ENCODE measurements around the gene SEPTIN10. TPM values are rescaled to one million over a fixed set of nuclear protein-coding genes. Genes with fewer than 3 reads are reported as not detected.

Gene SEPTIN10
- total and polyA plus RNA-seq, 2 of the 8 experiments (the other 6 are each of a cell fraction or from before 2014, with no cell fraction given) = 23.7 to 101 TPM

DNA sequence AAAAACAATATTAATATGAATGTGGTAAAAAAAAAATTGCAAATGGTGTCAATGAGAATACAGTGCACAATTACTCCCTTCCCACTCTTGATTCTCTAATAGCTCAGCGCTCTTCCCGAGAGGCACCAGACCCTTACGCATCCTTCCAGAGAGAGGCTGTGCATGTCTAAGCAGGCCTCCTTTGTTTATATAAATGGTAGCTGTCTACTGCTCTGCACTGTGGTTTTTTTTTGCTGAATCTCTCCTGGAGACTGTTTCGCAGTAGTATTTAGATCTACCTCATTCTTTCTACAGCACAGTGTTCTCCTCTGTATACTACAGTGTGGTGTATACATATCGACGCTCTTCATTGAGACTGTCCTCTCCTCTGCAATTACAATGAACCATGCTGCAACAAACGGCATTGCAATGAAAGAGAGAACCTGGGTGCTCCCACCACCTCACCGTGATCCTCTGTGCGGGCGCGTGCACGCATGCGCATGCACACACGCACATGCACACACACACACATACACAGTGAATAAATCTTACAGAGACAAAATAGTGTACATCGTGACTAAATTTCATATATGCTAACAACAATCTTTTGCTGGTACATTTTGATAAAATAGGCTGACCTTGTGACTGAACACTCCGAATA lies 19.4 kb downstream of the SEPTIN10 start:
- Histone ChIP-seq H3K14ac (ENCODE audit: insufficient read length) (no peak overlapping the region), H3K4ac (replicated peaks; ENCODE audit: insufficient read length, low read depth, low read length) (no peak overlapping the region), H4K20me1 (replicated peaks in 1 of 2; ENCODE audit: control insufficient read depth in 1 of 2, insufficient read depth in 2 of 2, low read length in 2 of 2) (peaks cover 4% of the 10 kb centered on the region in 2 experiments), H3K79me2 (ENCODE audit: control insufficient read depth in 1 of 2, insufficient read depth in 2 of 2, low read length in 2 of 2) (peaks cover 0 to 49% of the 10 kb centered on the region in 2 experiments; a peak in 3 of 4 replicates), H2BK20ac (ENCODE audit: low read length) (no peak overlapping the region), H3K56ac (replicated peaks; ENCODE audit: insufficient read length, low read depth, low read length) (no peak overlapping the region), H3K4me1 (replicated peaks in 1 of 4; ENCODE audit: control insufficient read depth in 3 of 4, insufficient read depth in 4 of 4, low read length in 3 of 4) (no peaks in the 10 kb centered on the region), H4K91ac (replicated peaks; ENCODE audit: insufficient read length, low read length) (no peak overlapping the region), H3K9me3 (ENCODE audit: insufficient read depth in 2 of 2, low read depth in 1 of 2, low read length in 1 of 2) (no peaks in the 10 kb centered on the region), H3K18ac (ENCODE audit: extremely low read depth, low read length) (no peak overlapping the region), H2BK5ac (ENCODE audit: low read depth, low read length) (no peak overlapping the region), H4K8ac (ENCODE audit: extremely low read depth, insufficient read depth, low read length) (no peak overlapping the region), H3K4me2 (ENCODE audit: insufficient read depth in 1 of 2, low read depth in 2 of 2, low read length in 2 of 2) (no peak overlapping the region), H2BK120ac (replicated peaks; ENCODE audit: low read depth, low read length) (no peak overlapping the region), H3K36me3 (ENCODE audit: control insufficient read depth in 2 of 4, insufficient read depth in 4 of 4, low read length in 3 of 4) (no peaks in the 10 kb centered on the region; a peak in 1 of 8 replicates), H3K27me3 (replicated peaks in 1 of 4; ENCODE audit: control insufficient read depth in 3 of 4, extremely low read depth in 1 of 4, insufficient read depth in 3 of 4, low read length in 3 of 4) (no peaks in the 10 kb centered on the region), H3K23ac (ENCODE audit: insufficient read length) (no peak overlapping the region), H2AK5ac (ENCODE audit: low read depth, low read length) (no peak overlapping the region), H3K79me1 (ENCODE audit: low read depth, low read length) (peaks cover 5% of the 10 kb centered on the region; the same call in 1 of the 2 replicates), H2AFZ (ENCODE audit: low read length) (no peak overlapping the region), H3K27ac (ENCODE audit: low read depth, low read length) (no peak overlapping the region), H2BK15ac (ENCODE audit: low read length) (no peak overlapping the region), H3K4me3 (ENCODE audit: extremely low read depth in 1 of 4, insufficient read depth in 2 of 4, low read depth in 3 of 4, low read length in 4 of 4) (no peak overlapping the region), H3K9ac (replicated peaks in 1 of 4; ENCODE audit: extremely low read depth in 1 of 4, low read depth in 3 of 4, low read length in 3 of 4) (no peak overlapping the region), H4K5ac (ENCODE audit: insufficient read length, low read depth, low read length) (no peak overlapping the region), H3K23me2 (ENCODE audit: low read depth, low read length) (no peaks in the 10 kb centered on the region), H2BK12ac (ENCODE audit: low read depth, low read length) (no peak overlapping the region)
- DNase-seq (ENCODE audit: low read depth in 1 of 2, low spot score in 2 of 2) = no peak
- TF ChIP-seq RBBP5 (IDR thresholded peaks at IDR 0.05; ENCODE audit: borderline replicate concordance, low read depth, low read length) = no peak
- ChIA-PET POLR2A (ENCODE audit: partially characterized antibody) (interaction anchor here (0.7 kb wide), 1 partner anchor 13 kb away, joined by 3 read pairs; no protein-coding TSS in a partner anchor), CTCF (ENCODE audit: partially characterized antibody) (interaction anchor here (0.6 to 1.1 kb wide), 2 partner anchors 79 to 1340 kb away, joined by 3 read pairs; no protein-coding TSS in a partner anchor)
- no peak for FAIRE-seq
- 90% methylated on average over 16 of the region's 16 CpGs; no CpG with 5 or more reads in 1 of the 2 experiments for WGBS, 2 experiments (ENCODE audit: extremely low coverage in 1 of 2, insufficient coverage in 1 of 2, insufficient read length in 1 of 2, insufficient replicate concordance in 2 of 2, low coverage in 1 of 2, low lambda C conversion rate in 2 of 2, missing lambda C conversion rate in 1 of 2)

Measured in H1 (cell line).